ENCODE measurements around the gene IRF4.

IRF4 gene

GRCh38 chr6:391559-392440, at the start of gene IRF4:
IRF4 (plus strand) TSS chr6:391752; CDS start chr6:393153, 1,401 bp downstream.
- no peak for DNase-seq

GRCh38 chr6:341914-342831, 49.4 kb upstream of the IRF4 start:
- DNase-seq: no peak

- DNase-seq: no peak
Measured at GRCh38 chr6:342832-343179, 48.7 kb upstream of the IRF4 start.

GRCh38 chr6:343226-343935, 48.2 kb upstream of the IRF4 start:
- DNase-seq: no peak

GRCh38 chr6:343960-344815, 47.4 kb upstream of the IRF4 start:
- DNase-seq: no peak

GRCh38 chr6:344816-345340, 46.7 kb upstream of the IRF4 start:
- DNase-seq: no peak

GRCh38 chr6:345747-346385, 45.7 kb upstream of the IRF4 start:
- no peak for DNase-seq

GRCh38 chr6:346386-347030, 45.0 kb upstream of the IRF4 start:
- no peak for DNase-seq

GRCh38 chr6:347232-347631, 44.3 kb upstream of the IRF4 start:
- no peak for DNase-seq

- no peak for DNase-seq
Measured at GRCh38 chr6:347951-348859, 43.3 kb upstream of the IRF4 start.

GRCh38 chr6:348860-349396, 42.6 kb upstream of the IRF4 start:
- DNase-seq: no peak

GRCh38 chr6:349491-349921, 42.0 kb upstream of the IRF4 start:
- no peak for DNase-seq

GRCh38 chr6:350371-350770, 41.2 kb upstream of the IRF4 start:
- DNase-seq: no peak

GRCh38 chr6:351011-351866, 40.3 kb upstream of the IRF4 start:
- no peak for DNase-seq

GRCh38 chr6:351867-352289, 39.7 kb upstream of the IRF4 start:
- DNase-seq: no peak

- DNase-seq: no peak
Measured at GRCh38 chr6:352474-352873, 39.1 kb upstream of the IRF4 start.

GRCh38 chr6:352896-353470, 38.6 kb upstream of the IRF4 start:
- DNase-seq: no peak

Data from amniotic stem cell (primary cell).